ENCODE measurements around the gene PFKP. TPM values are rescaled to one million over a fixed set of nuclear protein-coding genes. Genes with fewer than 3 reads are reported as not detected.

Gene PFKP
- total RNA-seq, 4 donors from 2014 or later: 22.4 to 45.4 (median 29.1) TPM

- no peaks in the 10 kb centered on the region for H3K27me3 ChIP-seq
- DNase-seq (ENCODE audit: low spot score in 2 of 2): no peak
- peaks cover 0 to 31% (median 3%) of the 10 kb centered on the region in 4 donors for H3K4me1 ChIP-seq
- H3K36me3 ChIP-seq: peaks cover 0 to 19% (median 0%) of the 10 kb centered on the region in 3 donors
- H3K27ac ChIP-seq: peak overlapping the region; percentile 48 to 95 (median 88)
- TF ChIP-seq POLR2A (IDR thresholded peaks at IDR 0.05) (no peak), CTCF (IDR thresholded peaks at IDR 0.05) (no peak), EP300 (IDR thresholded peaks at IDR 0.05) (no peak)
- 47 to 49% methylated on average over 26 of the region's 26 CpGs for WGBS, 2 donors
- peak overlapping the region; percentile 27 to 99 (median 73) for H3K4me3 ChIP-seq
- no peaks in the 10 kb centered on the region for H3K9me3 ChIP-seq
Observed at GRCh38 chr10:3173171-3173878, 106.0 kb downstream of the PFKP start.

GRCh38 chr10:3178042-3178441, 110.7 kb downstream of the PFKP start:
- DNase-seq (ENCODE audit: low spot score in 2 of 2): no peak
- Histone ChIP-seq H3K36me3 (no peaks in the 10 kb centered on the region), H3K27me3 (peaks cover 0 to 8% of the 10 kb centered on the region in 2 donors), H3K9me3 (no peaks in the 10 kb centered on the region), H3K4me3 (no peak overlapping the region), H3K27ac (no peak overlapping the region), H3K4me1 (peaks cover 0 to 5% (median 0%) of the 10 kb centered on the region in 4 donors)
- WGBS, 2 donors: 85 to 91% methylated on average over 5 of the region's 5 CpGs
- no peak for TF ChIP-seq POLR2A (IDR thresholded peaks at IDR 0.05)
- TF ChIP-seq EP300 (IDR thresholded peaks at IDR 0.05): no peak
- no peak for TF ChIP-seq CTCF (IDR thresholded peaks at IDR 0.05)

GRCh38 chr10:3179174-3179573, 111.8 kb downstream of the PFKP start:
- Histone ChIP-seq H3K27me3 (peaks cover 0 to 8% of the 10 kb centered on the region in 2 donors), H3K36me3 (no peaks in the 10 kb centered on the region), H3K9me3 (no peaks in the 10 kb centered on the region), H3K27ac (no peak overlapping the region), H3K4me1 (no peaks in the 10 kb centered on the region), H3K4me3 (no peak overlapping the region)
- DNase-seq (ENCODE audit: low spot score in 2 of 2): no peak
- 85 to 86% methylated on average over 5 of the region's 5 CpGs for WGBS, 2 donors
- TF ChIP-seq CTCF (IDR thresholded peaks at IDR 0.05): no peak

GRCh38 chr10:3180355-3181025, 113.1 kb downstream of the PFKP start:
- 89 to 95% methylated on average over 6 of the region's 6 CpGs for WGBS, 2 donors
- Histone ChIP-seq H3K27ac (no peak overlapping the region), H3K36me3 (no peaks in the 10 kb centered on the region), H3K4me1 (no peaks in the 10 kb centered on the region), H3K4me3 (no peak overlapping the region), H3K27me3 (peaks cover 0 to 8% of the 10 kb centered on the region in 2 donors), H3K9me3 (peaks cover 0 to 4% (median 0%) of the 10 kb centered on the region in 4 donors)
- no peak for DNase-seq (ENCODE audit: low spot score in 2 of 2)
- TF ChIP-seq EP300 (IDR thresholded peaks at IDR 0.05) (no peak), POLR2A (IDR thresholded peaks at IDR 0.05) (no peak), CTCF (IDR thresholded peaks at IDR 0.05) (no peak)

GRCh38 chr10:3185386-3185785, 118.0 kb downstream of the PFKP start:
- 88 to 94% methylated on average over 6 of the region's 6 CpGs for WGBS, 2 donors

More at GRCh38 chr10:3185386-3185785, 118.0 kb downstream of the PFKP start:
- Histone ChIP-seq H3K9me3 (peaks cover 0 to 4% (median 0%) of the 10 kb centered on the region in 4 donors), H3K4me3 (no peak overlapping the region), H3K27ac (no peak overlapping the region), H3K36me3 (no peaks in the 10 kb centered on the region), H3K27me3 (peaks cover 0 to 8% of the 10 kb centered on the region in 2 donors), H3K4me1 (no peaks in the 10 kb centered on the region)
- TF ChIP-seq CTCF (IDR thresholded peaks at IDR 0.05) (no peak), EP300 (IDR thresholded peaks at IDR 0.05) (no peak), POLR2A (IDR thresholded peaks at IDR 0.05) (no peak)
- no peak for DNase-seq (ENCODE audit: low spot score in 2 of 2)
